DND-41 (cell line): ENCODE measurements around the gene IL1RAP.

Experiments
- ATAC-seq: fragments of 200-7000 bp; cut with Tn5 transposase; 3 replicates; pipeline ENCODE4 v1.9.1; 2021; ENCODE audit warnings: low read depth; ENCODE audit not compliant: insufficient read depth
- DNase-seq: peaks from one replicate; pipeline ENCODE4 v3.0.0-alpha.2; 2020
- H2AFZ ChIP-seq: 2 replicates; pipeline ENCODE4 v1.6.0; 2012; ENCODE audit warnings: low read depth, low read length
- H3K27ac ChIP-seq: 2 replicates; pipeline ENCODE4 v1.5.1; 2012; ENCODE audit warnings: low read length, inconsistent platforms
- H3K27me3 ChIP-seq: fragments of 200-600 bp; sonication (generic); 2 replicates; pipeline ENCODE4 v1.6.0; 2012; ENCODE audit warnings: low read length, mild to moderate bottlenecking, inconsistent platforms; ENCODE audit not compliant: insufficient read depth, poor library complexity
- H3K36me3 ChIP-seq: 2 replicates; pipeline ENCODE4 v1.5.1; 2012; ENCODE audit warnings: low read length, inconsistent platforms; ENCODE audit not compliant: insufficient read depth
- H3K4me1 ChIP-seq: 2 replicates; pipeline ENCODE4 v1.5.1; 2012; ENCODE audit warnings: mild to moderate bottlenecking, low read length; ENCODE audit not compliant: insufficient read depth
- H3K4me2 ChIP-seq: 2 replicates; pipeline ENCODE4 v1.6.0; 2012; ENCODE audit warnings: mild to moderate bottlenecking, moderate library complexity, low read length, inconsistent platforms; ENCODE audit not compliant: insufficient read depth
- H3K4me3 ChIP-seq, 2 experiments: fragments of 200-600 bp in 1 of 2; shearing (Covaris generic) in 1 of 2; 2 replicates each; pipeline ENCODE4 v1.5.1; 2012 to 2016; ENCODE audit warnings: inconsistent platforms in 2 of 2, low read length in 2 of 2, mild to moderate bottlenecking in 2 of 2, low read depth in 1 of 2, moderate library complexity in 1 of 2
- H3K79me2 ChIP-seq: 2 replicates; pipeline ENCODE4 v1.6.0; 2012; ENCODE audit warnings: low read length, inconsistent platforms; ENCODE audit not compliant: insufficient read depth
- H3K9ac ChIP-seq: 2 replicates; pipeline ENCODE4 v1.6.0; 2012; ENCODE audit warnings: low read depth, mild to moderate bottlenecking, inconsistent platforms, low read length, moderate library complexity
- H3K9me3 ChIP-seq: 2 replicates; pipeline ENCODE4 v1.5.1; 2012; ENCODE audit warnings: low read length, moderate library complexity, mild to moderate bottlenecking, inconsistent platforms; ENCODE audit not compliant: insufficient read depth, severe bottlenecking
- H4K20me1 ChIP-seq: 2 replicates; pipeline ENCODE4 v1.6.0; 2012; ENCODE audit warnings: low read length; ENCODE audit not compliant: insufficient read depth
- CTCF ChIP-seq: IDR thresholded peaks from 2 replicates; pipeline ENCODE4 v1.5.1; 2012; ENCODE audit warnings: borderline replicate concordance, low read length, moderate library complexity, mild to moderate bottlenecking; ENCODE audit not compliant: poor library complexity, severe bottlenecking; ENCODE audit errors: extremely low read depth
- EZH2 ChIP-seq: IDR thresholded peaks from 3 replicates; pipeline ENCODE4 v1.6.1; 2012; ENCODE audit warnings: borderline replicate concordance, low read depth, mild to moderate bottlenecking, moderate library complexity, low read length, inconsistent platforms; ENCODE audit not compliant: severe bottlenecking

The IL1RAP gene

GRCh38 chr3:190655933-190656332, 142.0 kb downstream of the IL1RAP start:
- no peaks in the 10 kb centered on the region for H3K27me3 ChIP-seq
- no peaks in the 10 kb centered on the region for H3K79me2 ChIP-seq
- H3K36me3 ChIP-seq, result no peaks in the 10 kb centered on the region
- no peak overlapping the region for H3K4me3 ChIP-seq
- H3K9me3 ChIP-seq, result no peaks in the 10 kb centered on the region
- DNase-seq, result no peak
- no peaks in the 10 kb centered on the region for H4K20me1 ChIP-seq
- ATAC-seq, result no peak
- TF ChIP-seq CTCF (no peak), EZH2 (no peak)
- H3K27ac ChIP-seq, result no peak overlapping the region
- no peak overlapping the region for H3K9ac ChIP-seq
- H3K4me1 ChIP-seq, result no peaks in the 10 kb centered on the region
- H3K4me2 ChIP-seq, result no peak overlapping the region
- H2AFZ ChIP-seq, result no peak overlapping the region

GRCh38 chr3:190658106-190658505, 144.2 kb downstream of the IL1RAP start:
- no peak for DNase-seq
- H3K4me1 ChIP-seq, result no peaks in the 10 kb centered on the region
- no peaks in the 10 kb centered on the region for H3K9me3 ChIP-seq
- H4K20me1 ChIP-seq, result no peaks in the 10 kb centered on the region
- TF ChIP-seq CTCF (no peak), EZH2 (no peak)
- no peak overlapping the region for H3K9ac ChIP-seq
- no peak for ATAC-seq
- no peak overlapping the region for H3K4me2 ChIP-seq
- H3K27ac ChIP-seq, result no peak overlapping the region
- H3K4me3 ChIP-seq, result no peak overlapping the region
- H3K79me2 ChIP-seq, result no peaks in the 10 kb centered on the region
- no peaks in the 10 kb centered on the region for H3K36me3 ChIP-seq
- H3K27me3 ChIP-seq, result no peaks in the 10 kb centered on the region
- no peak overlapping the region for H2AFZ ChIP-seq

- no peak overlapping the region for H2AFZ ChIP-seq
- DNase-seq, result no peak
- no peaks in the 10 kb centered on the region for H4K20me1 ChIP-seq
- H3K36me3 ChIP-seq, result no peaks in the 10 kb centered on the region
- no peak overlapping the region for H3K9ac ChIP-seq
- no peak overlapping the region for H3K4me2 ChIP-seq
- ATAC-seq, result no peak
- no peaks in the 10 kb centered on the region for H3K27me3 ChIP-seq
- H3K4me1 ChIP-seq, result no peaks in the 10 kb centered on the region
- H3K79me2 ChIP-seq, result no peaks in the 10 kb centered on the region
- no peaks in the 10 kb centered on the region for H3K9me3 ChIP-seq
- H3K27ac ChIP-seq, result no peak overlapping the region
- no peak for TF ChIP-seq EZH2
- TF ChIP-seq CTCF, result no peak
- no peak overlapping the region for H3K4me3 ChIP-seq
These were observed 152.9 kb downstream of the IL1RAP start for GRCh38 chr3:190666821-190667220.

- no peaks in the 10 kb centered on the region for H4K20me1 ChIP-seq
- H3K27ac ChIP-seq, result no peak overlapping the region
- H3K4me3 ChIP-seq, result no peak overlapping the region
- no peaks in the 10 kb centered on the region for H3K36me3 ChIP-seq
- H3K9me3 ChIP-seq, result no peaks in the 10 kb centered on the region
- no peaks in the 10 kb centered on the region for H3K4me1 ChIP-seq
- H3K4me2 ChIP-seq, result no peak overlapping the region
- DNase-seq (no peak), ATAC-seq (no peak)
- TF ChIP-seq EZH2, result no peak
- TF ChIP-seq CTCF, result no peak
- no peaks in the 10 kb centered on the region for H3K79me2 ChIP-seq
- H3K9ac ChIP-seq, result no peak overlapping the region
- no peaks in the 10 kb centered on the region for H3K27me3 ChIP-seq
- no peak overlapping the region for H2AFZ ChIP-seq
These were observed 157.8 kb downstream of the IL1RAP start for GRCh38 chr3:190671658-190672057.
